ENCODE results near the gene SHKBP1.

DNA sequence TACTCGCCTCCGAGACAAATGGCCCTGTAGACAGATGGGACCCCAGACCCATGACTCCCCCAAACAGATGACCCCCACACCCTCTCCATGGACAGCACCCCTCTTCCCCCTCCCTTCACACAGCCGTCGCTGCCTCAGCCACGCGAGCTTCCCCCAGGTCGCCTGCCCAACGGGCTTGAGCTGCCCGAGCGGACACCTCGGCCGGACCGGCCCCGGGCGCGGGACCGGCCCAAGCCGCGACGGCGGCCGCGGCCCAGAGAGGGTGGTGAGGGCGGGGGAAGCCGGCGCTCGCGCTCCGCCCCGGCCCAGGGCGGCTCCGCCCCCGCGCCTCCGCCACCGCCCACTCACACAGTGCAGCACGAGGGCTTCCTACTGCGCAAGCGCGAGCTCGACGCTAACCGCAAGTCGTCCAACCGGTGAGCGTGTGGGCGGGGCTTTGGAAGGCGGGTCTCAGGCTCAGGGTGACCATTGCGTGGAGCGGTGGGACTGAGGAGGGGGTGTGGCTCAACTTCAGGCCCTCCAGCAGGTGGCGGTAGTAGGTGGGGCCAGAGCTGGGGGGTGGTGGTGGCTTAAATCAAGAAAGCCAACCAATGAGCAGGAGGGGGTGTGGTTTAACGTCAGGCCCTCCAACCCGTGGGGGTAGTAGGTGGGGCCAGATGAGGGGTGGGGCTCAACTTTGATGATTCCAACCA, 6.2 kb upstream of the SHKBP1 start:
- TF ChIP-seq CTCF (IDR thresholded peaks at IDR 0.05) (no peak), POLR2AphosphoS5 (IDR thresholded peaks at IDR 0.05; ENCODE audit: insufficient read depth in 1 of 2, low read depth in 1 of 2) (peak in 1 of 2 donors; percentile 62), POLR2A (IDR thresholded peaks at IDR 0.05) (peak in 1 of 2 donors; percentile 9)
